ENCODE measurements around the gene LTBP1. TPM values are rescaled to one million over a fixed set of nuclear protein-coding genes. Genes with fewer than 3 reads are reported as not detected.

The LTBP1 gene
- total RNA-seq, 1 experiment from 2014 or later: 119 TPM

GRCh38 chr2:33277002-33277426 is 330.3 kb downstream of the LTBP1 start:
- TF ChIP-seq, protein P1, sequence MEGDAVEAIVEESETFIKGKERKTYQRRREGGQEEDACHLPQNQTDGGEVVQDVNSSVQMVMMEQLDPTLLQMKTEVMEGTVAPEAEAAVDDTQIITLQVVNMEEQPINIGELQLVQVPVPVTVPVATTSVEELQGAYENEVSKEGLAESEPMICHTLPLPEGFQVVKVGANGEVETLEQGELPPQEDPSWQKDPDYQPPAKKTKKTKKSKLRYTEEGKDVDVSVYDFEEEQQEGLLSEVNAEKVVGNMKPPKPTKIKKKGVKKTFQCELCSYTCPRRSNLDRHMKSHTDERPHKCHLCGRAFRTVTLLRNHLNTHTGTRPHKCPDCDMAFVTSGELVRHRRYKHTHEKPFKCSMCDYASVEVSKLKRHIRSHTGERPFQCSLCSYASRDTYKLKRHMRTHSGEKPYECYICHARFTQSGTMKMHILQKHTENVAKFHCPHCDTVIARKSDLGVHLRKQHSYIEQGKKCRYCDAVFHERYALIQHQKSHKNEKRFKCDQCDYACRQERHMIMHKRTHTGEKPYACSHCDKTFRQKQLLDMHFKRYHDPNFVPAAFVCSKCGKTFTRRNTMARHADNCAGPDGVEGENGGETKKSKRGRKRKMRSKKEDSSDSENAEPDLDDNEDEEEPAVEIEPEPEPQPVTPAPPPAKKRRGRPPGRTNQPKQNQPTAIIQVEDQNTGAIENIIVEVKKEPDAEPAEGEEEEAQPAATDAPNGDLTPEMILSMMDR (IDR thresholded peaks at IDR 0.05; ENCODE audit: unreplicated experiment): no peak
- Mint-ChIP-seq H3K27ac (ENCODE audit: low read depth, unreplicated experiment) (peak overlapping the region; percentile 76), H3K27me3 (ENCODE audit: insufficient read depth, unreplicated experiment) (no peaks in the 10 kb centered on the region), H3K36me3 (ENCODE audit: insufficient read depth, unreplicated experiment) (peaks cover 47% of the 10 kb centered on the region), H3K4me3 (ENCODE audit: unreplicated experiment) (no peak overlapping the region), H3K4me1 (ENCODE audit: insufficient read depth, unreplicated experiment) (peaks cover 11% of the 10 kb centered on the region), H3K9me3 (ENCODE audit: unreplicated experiment) (no peaks in the 10 kb centered on the region)
- no TSS peak for BruUV-seq (replicated peaks)
- intact Hi-C loops (cut with micrococcal nuclease): no loop called here
- ChIA-PET CTCF (interaction anchor here (0.6 to 1.4 kb wide), 3 partner anchors 243 to 1780 kb away, joined by 3 to 4 read pairs (median 3); no protein-coding TSS in a partner anchor), POLR2A (interaction anchor here (1.7 kb wide), 1 partner anchor 7 kb away, joined by 7 read pairs; no protein-coding TSS in a partner anchor)
- no peak for DNase-seq (ENCODE audit: unreplicated experiment)

- H3K4me3 Mint-ChIP-seq (ENCODE audit: unreplicated experiment): no peak overlapping the region
- no peak for DNase-seq (ENCODE audit: unreplicated experiment)
- BruUV-seq (replicated peaks): no TSS peak
- ChIA-PET POLR2A (interaction anchor here (0.6 to 0.7 kb wide), 2 partner anchors 141 to 930 kb away, joined by 3 read pairs; no protein-coding TSS in a partner anchor), CTCF (interaction anchor here (0.9 kb wide), 1 partner anchor 101 kb away, joined by 3 read pairs; no protein-coding TSS in a partner anchor)
- H3K36me3 Mint-ChIP-seq (ENCODE audit: insufficient read depth, unreplicated experiment): peaks cover 57% of the 10 kb centered on the region
- intact Hi-C loops (cut with micrococcal nuclease): no loop called here
- H3K27ac Mint-ChIP-seq (ENCODE audit: low read depth, unreplicated experiment): peak overlapping the region; percentile 9
- H3K27me3 Mint-ChIP-seq (ENCODE audit: insufficient read depth, unreplicated experiment): no peaks in the 10 kb centered on the region
- peaks cover 11% of the 10 kb centered on the region for H3K4me1 Mint-ChIP-seq (ENCODE audit: insufficient read depth, unreplicated experiment)
- TF ChIP-seq, protein P1 (IDR thresholded peaks at IDR 0.05; ENCODE audit: unreplicated experiment): no peak
- H3K9me3 Mint-ChIP-seq (ENCODE audit: unreplicated experiment): no peaks in the 10 kb centered on the region
Observed at GRCh38 chr2:33278245-33278943, 331.6 kb downstream of the LTBP1 start.

- H3K36me3 Mint-ChIP-seq (ENCODE audit: insufficient read depth, unreplicated experiment): peaks cover 59% of the 10 kb centered on the region
- intact Hi-C loops (cut with micrococcal nuclease): no loop called here
- CTCF ChIA-PET: interaction anchor here (0.9 kb wide), 1 partner anchor 154 kb away, joined by 4 read pairs; no protein-coding TSS in a partner anchor
- H3K9me3 Mint-ChIP-seq (ENCODE audit: unreplicated experiment): no peaks in the 10 kb centered on the region
- POLR2A ChIA-PET: interaction anchor here (1.8 kb wide), 1 partner anchor 8 kb away, joined by 7 read pairs; no protein-coding TSS in a partner anchor
- no peaks in the 10 kb centered on the region for H3K27me3 Mint-ChIP-seq (ENCODE audit: insufficient read depth, unreplicated experiment)
- TF ChIP-seq, protein P1 (IDR thresholded peaks at IDR 0.05; ENCODE audit: unreplicated experiment): no peak
- no TSS peak for BruUV-seq (replicated peaks)
- no peak overlapping the region for H3K4me3 Mint-ChIP-seq (ENCODE audit: unreplicated experiment)
- H3K4me1 Mint-ChIP-seq (ENCODE audit: insufficient read depth, unreplicated experiment): no peaks in the 10 kb centered on the region
- no peak for DNase-seq (ENCODE audit: unreplicated experiment)
- no peak overlapping the region for H3K27ac Mint-ChIP-seq (ENCODE audit: low read depth, unreplicated experiment)
Observed at GRCh38 chr2:33284287-33284686, 337.5 kb downstream of the LTBP1 start.

DNA sequence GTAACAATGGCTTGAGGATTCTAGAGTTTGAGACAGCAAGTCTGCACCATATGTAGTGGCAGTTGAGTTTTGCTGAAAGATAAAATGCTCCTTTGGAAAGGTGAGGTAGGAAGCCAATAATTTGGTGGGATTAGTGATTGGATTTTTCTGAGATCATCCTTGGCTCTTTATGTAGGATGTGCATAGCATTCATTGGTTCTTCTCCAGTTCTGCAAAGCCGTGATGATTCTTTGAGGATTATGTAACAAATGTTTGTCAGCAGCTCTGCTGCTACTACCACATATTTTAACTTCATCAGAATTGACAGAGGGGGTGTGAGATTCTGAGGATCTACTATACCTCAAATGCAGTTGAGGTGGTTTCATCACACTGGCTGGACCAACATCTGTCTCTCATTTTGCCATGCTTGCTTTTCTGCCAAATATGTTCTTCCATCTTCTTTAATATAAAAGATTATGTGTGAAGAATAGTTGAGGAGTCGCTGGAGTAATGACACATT is 340.8 kb downstream of the LTBP1 start:
- no TSS peak for BruUV-seq (replicated peaks)
- Mint-ChIP-seq H3K4me1 (ENCODE audit: insufficient read depth, unreplicated experiment) (peaks cover 16% of the 10 kb centered on the region), H3K4me3 (ENCODE audit: unreplicated experiment) (no peak overlapping the region), H3K27ac (ENCODE audit: low read depth, unreplicated experiment) (no peak overlapping the region), H3K9me3 (ENCODE audit: unreplicated experiment) (no peaks in the 10 kb centered on the region), H3K36me3 (ENCODE audit: insufficient read depth, unreplicated experiment) (peaks cover 48% of the 10 kb centered on the region), H3K27me3 (ENCODE audit: insufficient read depth, unreplicated experiment) (no peaks in the 10 kb centered on the region)
- TF ChIP-seq, protein P1 (IDR thresholded peaks at IDR 0.05; ENCODE audit: unreplicated experiment): no peak
- intact Hi-C loops (cut with micrococcal nuclease): no loop called here
- no peak for DNase-seq (ENCODE audit: unreplicated experiment)
- CTCF ChIA-PET: interaction anchor here (0.5 kb wide), 1 partner anchor 93 kb away, joined by 3 read pairs; no protein-coding TSS in a partner anchor
- POLR2A ChIA-PET: no interaction called here

Measured in MCF 10A (cell line).